ENCODE results near the gene ESRRA.
A peak's percentile ranks its signal among the peaks of the same experiment; 100 is the strongest.

ESRRA gene

GRCh38 chr11:64352099-64352994, 47.0 kb downstream of the ESRRA start:
- DNase-seq = no peak

GRCh38 chr11:64352995-64353714, 47.8 kb downstream of the ESRRA start:
- DNase-seq = no peak

GRCh38 chr11:64353715-64354506, 48.6 kb downstream of the ESRRA start:
- no peak for DNase-seq

GRCh38 chr11:64355078-64355940, 50.0 kb downstream of the ESRRA start:
- peak; percentile 84 for DNase-seq

- peak; percentile 45 for DNase-seq
Measured at GRCh38 chr11:64356498-64357411, 51.4 kb downstream of the ESRRA start.

GRCh38 chr11:64357446-64357845, 52.1 kb downstream of the ESRRA start:
- DNase-seq = no peak

- DNase-seq = no peak
Measured at GRCh38 chr11:64357904-64358535, 52.7 kb downstream of the ESRRA start.

GRCh38 chr11:64358536-64358906, 53.2 kb downstream of the ESRRA start:
- no peak for DNase-seq

- DNase-seq = peak; percentile 88
Measured at GRCh38 chr11:64358907-64359711, 53.8 kb downstream of the ESRRA start, which contains the start of gene RPS6KA4. TSS of gene RPS6KA4 (plus strand) at chr11:64359162. CDS start at chr11:64359236, 74 bp downstream.

- DNase-seq = peak; percentile 36
Measured at GRCh38 chr11:64359712-64360445, 54.6 kb downstream of the ESRRA start.

GRCh38 chr11:64360448-64360921, 55.2 kb downstream of the ESRRA start:
- peak; percentile 45 for DNase-seq

GRCh38 chr11:64361659-64362058, 56.3 kb downstream of the ESRRA start:
- DNase-seq = no peak

GRCh38 chr11:64362339-64362738, 57.0 kb downstream of the ESRRA start:
- no peak for DNase-seq

GRCh38 chr11:64364435-64364834, 59.1 kb downstream of the ESRRA start:
- no peak for DNase-seq

- no peak for DNase-seq
Measured at GRCh38 chr11:64364911-64365310, 59.6 kb downstream of the ESRRA start.
